ENCODE results near the gene NOB1.
"Not testable (repeated sequence)": the region's sequence is repeated elsewhere in the genome, so short reads cannot be mapped to it uniquely, and the experiment has no call there.

The NOB1 gene

GRCh38 chr16:69762814-69763598 is 8.3 kb upstream of the NOB1 start:
- Histone ChIP-seq H3K4me1 (ENCODE audit: control extremely low read depth in 1 of 4, control insufficient read depth in 4 of 4, insufficient read depth in 4 of 4, low read length in 3 of 4) (peaks cover 10 to 20% (median 15%) of the 10 kb centered on the region in 4 experiments), H3K36me3 (ENCODE audit: control insufficient read depth in 4 of 4, insufficient read depth in 4 of 4, low read length in 3 of 4) (peaks cover 0 to 4% (median 0%) of the 10 kb centered on the region in 4 experiments), H3K4me3 (ENCODE audit: control insufficient read depth in 1 of 7, extremely low read depth in 1 of 7, insufficient read depth in 4 of 7, low read depth in 2 of 7, low read length in 6 of 7) (peak overlapping the region; percentile 86 to 99 (median 93)), H3K27ac (ENCODE audit: insufficient read depth in 1 of 2, low read depth in 1 of 2, low read length in 2 of 2, poor library complexity in 1 of 2, severe bottlenecking in 2 of 2) (peak overlapping the region; percentile 88 to 95), H3K9me3 (ENCODE audit: control extremely low read depth in 1 of 5, control insufficient read depth in 4 of 5, insufficient read depth in 2 of 5, low read depth in 1 of 5, low read length in 4 of 5) (no peaks in the 10 kb centered on the region), H3K27me3 (replicated peaks in 2 of 5; ENCODE audit: control insufficient read depth in 4 of 5, insufficient read depth in 5 of 5, low read length in 4 of 5) (no peaks in the 10 kb centered on the region)
- WGBS (ENCODE audit: insufficient coverage), result 10% methylated on average over 8 of the region's 14 CpGs
- peak; percentile 34 to 85 (median 77) for DNase-seq
- CTCF ChIA-PET, result interaction anchor here (0.8 to 1.0 kb wide), 3 partner anchors 8 to 24 kb away, joined by 3 read pairs; partner anchors contain the start of gene NOB1
- POLR2A ChIA-PET, result interaction anchor here (0.7 kb wide), 1 partner anchor 8 kb away, joined by 3 read pairs; the partner anchor contains the start of gene NOB1

GRCh38 chr16:69761983-69762813 is 7.5 kb upstream of the NOB1 start, which contains the start of gene WWP2:
Gene WWP2 (plus strand): TSS chr16:69762332. CDS start chr16:69787011, 24,679 bp downstream.
- ChIA-PET POLR2A (no interaction called here), CTCF (interaction anchor here (0.8 to 1.0 kb wide), 4 partner anchors 8 to 59 kb away, joined by 3 read pairs; partner anchors contain the start of gene NOB1)
- Histone ChIP-seq H3K9me3 (ENCODE audit: control extremely low read depth in 1 of 5, control insufficient read depth in 4 of 5, insufficient read depth in 2 of 5, low read depth in 1 of 5, low read length in 4 of 5) (no peaks in the 10 kb centered on the region), H3K4me3 (ENCODE audit: control insufficient read depth in 1 of 7, extremely low read depth in 1 of 7, insufficient read depth in 4 of 7, low read depth in 2 of 7, low read length in 6 of 7) (peak within 1 kb of the TSS; percentile 86 to 99 (median 93)), H3K27ac (ENCODE audit: insufficient read depth in 1 of 2, low read depth in 1 of 2, low read length in 2 of 2, poor library complexity in 1 of 2, severe bottlenecking in 2 of 2) (peak within 1 kb of the TSS; percentile 88 to 95), H3K27me3 (replicated peaks in 2 of 5; ENCODE audit: control insufficient read depth in 4 of 5, insufficient read depth in 5 of 5, low read length in 4 of 5) (no peaks in the 10 kb centered on the region), H3K36me3 (ENCODE audit: control insufficient read depth in 4 of 4, insufficient read depth in 4 of 4, low read length in 3 of 4) (peaks cover 0 to 4% (median 0%) of the 10 kb centered on the region in 4 experiments), H3K4me1 (ENCODE audit: control extremely low read depth in 1 of 4, control insufficient read depth in 4 of 4, insufficient read depth in 4 of 4, low read length in 3 of 4) (peaks cover 10 to 20% (median 15%) of the 10 kb centered on the region in 4 experiments)
- DNase-seq, result peak; percentile 82 to 92 (median 89)
- 3% methylated on average over 35 of the region's 68 CpGs for WGBS (ENCODE audit: insufficient coverage)

- peaks cover 9 to 22% (median 16%) of the 10 kb centered on the region in 4 experiments for H3K4me1 ChIP-seq (ENCODE audit: control extremely low read depth in 1 of 4, control insufficient read depth in 4 of 4, insufficient read depth in 4 of 4, low read length in 3 of 4)
- H3K27ac ChIP-seq (ENCODE audit: insufficient read depth in 1 of 2, low read depth in 1 of 2, low read length in 2 of 2, poor library complexity in 1 of 2, severe bottlenecking in 2 of 2); H3K9me3 ChIP-seq (ENCODE audit: control extremely low read depth in 1 of 5, control insufficient read depth in 4 of 5, insufficient read depth in 2 of 5, low read depth in 1 of 5, low read length in 4 of 5); POLR2A ChIA-PET; H3K36me3 ChIP-seq (ENCODE audit: control insufficient read depth in 4 of 4, insufficient read depth in 4 of 4, low read length in 3 of 4); DNase-seq; H3K27me3 ChIP-seq (replicated peaks in 2 of 5; ENCODE audit: control insufficient read depth in 4 of 5, insufficient read depth in 5 of 5, low read length in 4 of 5); H3K4me3 ChIP-seq (ENCODE audit: control insufficient read depth in 1 of 7, extremely low read depth in 1 of 7, insufficient read depth in 4 of 7, low read depth in 2 of 7, low read length in 6 of 7): not testable (repeated sequence)
- CTCF ChIA-PET, result interaction anchor here (1.6 to 6.2 kb wide), 2 partner anchors 31 to 49 kb away, joined by 6 to 79 read pairs; partner anchors contain the start of gene NQO1
- WGBS (ENCODE audit: insufficient coverage), result 98% methylated on average over 7 of the region's 13 CpGs
Measured at GRCh38 chr16:69757375-69757774, 2.6 kb upstream of the NOB1 start.

GRCh38 chr16:69756705-69757104 is 2.0 kb upstream of the NOB1 start:
- no peak overlapping the region for H3K4me3 ChIP-seq (ENCODE audit: control insufficient read depth in 1 of 7, extremely low read depth in 1 of 7, insufficient read depth in 4 of 7, low read depth in 2 of 7, low read length in 6 of 7)
- ChIA-PET POLR2A (no interaction called here), CTCF (interaction anchor here (1.5 to 6.2 kb wide), 3 partner anchors 30 to 358 kb away, joined by 3 to 79 read pairs (median 6); partner anchors contain the start of gene NQO1)
- DNase-seq, result peak in 1 of 3 donors; percentile 5
- H3K27me3 ChIP-seq (replicated peaks in 2 of 5; ENCODE audit: control insufficient read depth in 4 of 5, insufficient read depth in 5 of 5, low read length in 4 of 5), result no peaks in the 10 kb centered on the region
- peaks cover 0 to 8% (median 3%) of the 10 kb centered on the region in 4 experiments for H3K36me3 ChIP-seq (ENCODE audit: control insufficient read depth in 4 of 4, insufficient read depth in 4 of 4, low read length in 3 of 4)
- no peaks in the 10 kb centered on the region for H3K9me3 ChIP-seq (ENCODE audit: control extremely low read depth in 1 of 5, control insufficient read depth in 4 of 5, insufficient read depth in 2 of 5, low read depth in 1 of 5, low read length in 4 of 5)
- 92% methylated on average over 10 of the region's 10 CpGs for WGBS (ENCODE audit: insufficient coverage)
- peaks cover 6 to 19% (median 14%) of the 10 kb centered on the region in 4 experiments for H3K4me1 ChIP-seq (ENCODE audit: control extremely low read depth in 1 of 4, control insufficient read depth in 4 of 4, insufficient read depth in 4 of 4, low read length in 3 of 4)
- no peak overlapping the region for H3K27ac ChIP-seq (ENCODE audit: insufficient read depth in 1 of 2, low read depth in 1 of 2, low read length in 2 of 2, poor library complexity in 1 of 2, severe bottlenecking in 2 of 2)

GRCh38 chr16:69754143-69754468 is 620 bp downstream of the NOB1 start:
- Histone ChIP-seq H3K36me3 (ENCODE audit: control insufficient read depth in 4 of 4, insufficient read depth in 4 of 4, low read length in 3 of 4) (peaks cover 6 to 28% (median 20%) of the 10 kb centered on the region in 4 experiments), H3K4me1 (ENCODE audit: control extremely low read depth in 1 of 4, control insufficient read depth in 4 of 4, insufficient read depth in 4 of 4, low read length in 3 of 4) (peaks cover 4 to 15% (median 13%) of the 10 kb centered on the region in 4 experiments), H3K4me3 (ENCODE audit: control insufficient read depth in 1 of 7, extremely low read depth in 1 of 7, insufficient read depth in 4 of 7, low read depth in 2 of 7, low read length in 6 of 7) (peak overlapping the region; percentile 70 to 100 (median 99)), H3K9me3 (ENCODE audit: control extremely low read depth in 1 of 5, control insufficient read depth in 4 of 5, insufficient read depth in 2 of 5, low read depth in 1 of 5, low read length in 4 of 5) (no peaks in the 10 kb centered on the region), H3K27me3 (replicated peaks in 2 of 5; ENCODE audit: control insufficient read depth in 4 of 5, insufficient read depth in 5 of 5, low read length in 4 of 5) (no peaks in the 10 kb centered on the region), H3K27ac (ENCODE audit: insufficient read depth in 1 of 2, low read depth in 1 of 2, low read length in 2 of 2, poor library complexity in 1 of 2, severe bottlenecking in 2 of 2) (peak overlapping the region; percentile 69 to 90)
- WGBS (ENCODE audit: insufficient coverage), result 28% methylated on average over 4 of the region's 4 CpGs
- POLR2A ChIA-PET, result interaction anchor here (1.5 kb wide), 1 partner anchor 28 kb away, joined by 5 read pairs; the partner anchor contains the start of gene NQO1
- CTCF ChIA-PET, result interaction anchor here (0.8 to 6.2 kb wide), 23 partner anchors 8 to 358 kb away, joined by 3 to 79 read pairs (median 5); partner anchors contain the start of gene NQO1
- no peak for DNase-seq

- no peak for DNase-seq
- 96% methylated on average over 4 of the region's 20 CpGs for WGBS (ENCODE audit: insufficient coverage)
- no peaks in the 10 kb centered on the region for H3K9me3 ChIP-seq (ENCODE audit: control extremely low read depth in 1 of 5, control insufficient read depth in 4 of 5, insufficient read depth in 2 of 5, low read depth in 1 of 5, low read length in 4 of 5)
- H3K27ac ChIP-seq (ENCODE audit: insufficient read depth in 1 of 2, low read depth in 1 of 2, low read length in 2 of 2, poor library complexity in 1 of 2, severe bottlenecking in 2 of 2), result no peak overlapping the region
- CTCF ChIA-PET, result interaction anchor here (0.6 to 1.3 kb wide), 3 partner anchors 25 to 40 kb away, joined by 3 to 5 read pairs (median 5); no protein-coding TSS in a partner anchor
- no peak overlapping the region for H3K4me3 ChIP-seq (ENCODE audit: control insufficient read depth in 1 of 7, extremely low read depth in 1 of 7, insufficient read depth in 4 of 7, low read depth in 2 of 7, low read length in 6 of 7)
- H3K27me3 ChIP-seq (replicated peaks in 2 of 5; ENCODE audit: control insufficient read depth in 4 of 5, insufficient read depth in 5 of 5, low read length in 4 of 5), result no peaks in the 10 kb centered on the region
- H3K4me1 ChIP-seq (ENCODE audit: control extremely low read depth in 1 of 4, control insufficient read depth in 4 of 4, insufficient read depth in 4 of 4, low read length in 3 of 4), result peaks cover 0 to 10% (median 6%) of the 10 kb centered on the region in 4 experiments
- H3K36me3 ChIP-seq (ENCODE audit: control insufficient read depth in 4 of 4, insufficient read depth in 4 of 4, low read length in 3 of 4), result peaks cover 17 to 78% (median 62%) of the 10 kb centered on the region in 4 experiments
- POLR2A ChIA-PET, result no interaction called here
Measured at GRCh38 chr16:69748694-69749345, 5.9 kb downstream of the NOB1 start.
